NCI-H510A (cell line): ENCODE measurements around the gene FGF6.
"Not testable (repeated sequence)": the region's sequence is repeated elsewhere in the genome, so short reads cannot be mapped to it uniquely, and the experiment has no call there.

Experiments
- DNase-seq: peaks from one replicate; lab custom pipeline; 2025; lab: John Stamatoyannopoulos, UW

FGF6 gene

DNA sequence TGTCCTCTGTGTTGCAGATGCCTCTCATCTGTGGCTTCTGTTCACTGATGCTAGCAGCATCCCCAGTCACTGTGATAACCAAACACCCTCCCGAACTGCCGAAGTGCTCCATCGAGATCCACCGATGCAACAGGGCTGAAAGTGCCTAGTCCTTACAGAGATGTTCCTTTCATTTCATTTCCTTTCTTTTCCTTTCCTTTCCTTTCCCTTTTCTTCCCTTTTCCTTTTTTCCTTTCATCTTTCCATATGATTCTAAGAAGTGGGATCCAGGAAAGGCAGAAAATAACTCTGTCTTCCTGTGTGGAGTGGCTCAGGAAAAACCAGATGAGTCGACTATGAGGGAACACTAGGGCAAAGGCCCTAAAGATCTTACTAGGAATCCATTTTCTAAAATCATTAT, 26.7 kb downstream of the FGF6 start:
- no peak for DNase-seq

DNA sequence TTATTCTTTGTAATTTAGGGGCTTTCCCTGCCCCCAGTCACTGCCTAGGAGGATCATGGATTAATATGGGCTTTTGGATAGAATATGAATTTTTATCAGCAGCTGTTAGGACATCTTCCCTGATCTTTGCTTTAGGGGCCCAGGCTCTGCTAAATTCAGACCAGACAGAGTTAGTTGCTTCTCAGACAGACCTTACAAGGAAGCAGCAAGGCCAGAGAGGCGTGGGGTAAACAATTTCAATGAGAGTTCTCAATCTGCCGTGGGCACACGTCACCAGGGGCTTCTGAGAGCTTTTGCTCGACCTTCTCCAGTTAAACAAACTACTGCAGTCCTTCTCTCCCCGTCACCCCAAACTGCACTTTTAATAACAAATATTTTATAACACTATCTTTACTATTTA, 27.7 kb downstream of the FGF6 start:
- DNase-seq, result no peak

DNA sequence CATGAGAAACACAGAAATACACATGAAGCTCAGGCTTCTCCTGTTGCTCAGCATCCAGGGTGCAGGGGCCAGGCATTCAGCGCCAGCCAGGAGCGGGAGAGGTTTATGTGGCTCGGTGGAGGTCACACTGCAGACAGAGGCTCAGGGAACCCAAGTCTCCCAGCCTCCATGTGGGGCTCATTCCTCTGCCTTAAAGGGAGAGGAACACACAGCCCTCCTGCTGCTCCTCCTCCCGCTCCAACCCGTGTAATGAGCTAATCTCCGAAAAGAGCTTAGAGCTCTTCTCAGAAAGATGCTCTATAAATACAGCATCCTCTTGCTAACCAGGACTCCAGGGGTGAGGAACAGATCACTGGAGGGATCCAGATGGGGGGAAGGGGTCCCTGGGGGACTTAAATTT, 28.2 kb downstream of the FGF6 start:
- no peak for DNase-seq

DNA sequence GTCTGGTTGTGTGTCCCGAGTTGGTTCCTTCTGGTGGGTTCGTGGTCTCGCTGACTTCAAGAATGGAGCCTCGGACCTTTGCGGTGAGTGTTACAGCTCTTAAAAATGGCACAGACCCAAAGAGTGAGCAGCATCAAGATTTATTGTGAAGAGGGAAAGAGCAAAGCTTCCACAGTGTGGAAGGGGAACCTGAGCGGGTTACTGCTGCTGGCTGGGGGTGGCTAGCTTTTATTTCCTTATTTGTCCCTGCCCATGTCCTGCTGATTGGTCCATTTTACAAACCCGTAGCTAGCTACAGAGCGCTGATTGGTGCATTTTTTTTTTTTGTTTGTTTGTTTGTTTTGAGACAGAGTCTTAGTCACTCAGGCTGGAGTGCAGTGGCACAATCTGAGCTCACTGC, 29.3 kb downstream of the FGF6 start:
- DNase-seq, result no peak

GRCh38 chr12:4412465-4412864, 33.1 kb downstream of the FGF6 start:
- DNase-seq, result no peak

DNA sequence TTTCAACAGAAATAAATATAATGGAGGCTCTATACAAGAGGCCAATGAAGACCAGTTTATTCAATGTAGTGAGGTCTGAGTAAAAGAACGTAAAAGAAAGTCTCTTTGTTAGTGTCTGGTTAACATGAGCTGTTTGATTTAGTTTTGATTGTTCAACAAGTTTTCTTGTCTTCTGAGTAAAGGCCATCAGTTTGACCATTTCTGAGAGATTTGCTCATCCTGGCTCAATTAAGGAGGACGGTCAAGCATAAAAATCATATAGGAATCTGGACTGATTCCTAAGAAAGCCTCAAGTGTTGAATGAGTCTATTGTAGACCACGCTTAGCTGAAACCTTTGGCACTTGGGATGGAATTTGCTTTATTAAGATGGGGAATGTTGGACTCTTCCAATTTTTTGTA, 33.6 kb downstream of the FGF6 start:
- no peak for DNase-seq

- DNase-seq, result no peak
These were observed 38.5 kb downstream of the FGF6 start for GRCh38 chr12:4407136-4407535.

DNA sequence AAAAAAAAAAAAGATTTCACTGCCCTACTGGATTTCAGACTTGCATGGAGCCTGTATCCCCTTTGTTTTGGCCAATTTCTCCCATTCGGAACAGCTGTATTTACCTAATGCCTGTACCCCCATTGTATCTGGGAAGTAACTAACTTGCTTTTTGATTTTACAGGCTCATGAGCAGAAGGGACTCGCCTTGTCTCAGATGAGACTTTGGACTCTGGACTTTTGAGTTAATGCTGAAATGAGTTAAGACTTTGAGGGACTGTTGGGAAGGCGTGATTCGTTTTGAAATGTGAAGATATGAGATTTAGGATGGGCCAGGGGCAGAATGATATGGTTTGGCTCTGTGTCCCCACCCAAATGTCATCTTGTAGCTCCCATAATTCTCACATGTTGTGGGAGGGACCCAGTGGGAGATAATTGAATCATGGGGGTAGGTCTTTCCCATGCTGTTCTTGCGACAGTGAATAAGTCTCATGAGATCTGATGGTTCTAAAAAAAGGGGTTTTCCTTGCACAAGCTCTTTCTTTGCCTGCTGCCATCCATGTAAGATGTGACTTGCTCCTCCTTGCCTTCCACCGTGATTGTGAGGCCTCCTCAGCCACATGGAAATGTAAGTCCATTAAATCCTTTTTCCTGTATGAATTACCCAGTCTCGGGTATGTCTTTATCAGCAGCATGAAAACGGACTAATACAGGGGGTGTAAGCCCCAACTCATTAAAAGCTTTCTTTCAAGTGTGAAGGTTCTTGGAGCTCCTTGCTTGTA, 40.6 kb downstream of the FGF6 start:
- DNase-seq, result not testable (repeated sequence)

GRCh38 chr12:4402996-4403395, 42.6 kb downstream of the FGF6 start:
- DNase-seq, result no peak

DNA sequence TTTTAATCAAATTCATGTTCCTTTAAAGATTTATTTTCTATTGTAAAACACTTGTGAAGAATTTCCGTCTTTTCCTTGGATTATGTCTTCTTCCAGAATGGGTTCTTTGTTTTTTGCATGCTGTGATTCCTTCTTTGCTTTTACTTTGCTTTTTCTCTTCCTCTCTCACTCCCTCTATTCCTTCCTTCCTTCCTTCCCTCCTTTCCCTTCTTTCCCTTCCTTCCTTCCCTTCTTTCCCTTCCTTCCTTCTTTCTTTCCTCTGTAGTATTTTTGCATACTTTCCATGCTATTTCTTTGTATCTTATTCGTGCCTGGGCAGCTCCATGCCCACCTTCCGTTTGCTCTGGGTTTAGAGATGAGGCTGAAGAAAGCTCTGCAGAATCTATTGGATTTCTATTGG, 44.5 kb downstream of the FGF6 start:
- DNase-seq, result no peak

GRCh38 chr12:4395818-4396217, 49.8 kb downstream of the FGF6 start:
- DNase-seq, result no peak

DNA sequence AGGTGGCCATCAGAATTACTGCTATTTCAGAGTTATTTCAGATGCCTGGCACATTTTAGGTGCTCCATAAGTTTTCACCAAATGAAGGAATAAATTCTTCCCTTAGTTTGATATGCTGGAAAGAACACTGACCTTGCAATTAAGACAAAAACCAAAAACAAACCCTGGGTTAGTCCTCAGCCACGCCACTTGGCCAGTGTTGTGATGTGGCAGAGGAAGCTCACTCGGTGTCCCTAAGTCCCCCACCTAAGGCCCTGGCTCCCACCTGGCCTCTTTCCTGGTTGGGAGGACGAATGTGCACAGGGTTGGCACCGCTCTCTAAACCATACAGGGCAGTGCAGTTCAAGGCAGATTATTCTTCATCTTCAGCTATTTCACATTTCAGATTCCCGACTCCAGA, 52.4 kb downstream of the FGF6 start:
- DNase-seq, result no peak

GRCh38 chr12:4392223-4392742, 53.3 kb downstream of the FGF6 start:
- DNase-seq, result no peak

GRCh38 chr12:4388662-4389061, 57.0 kb downstream of the FGF6 start:
- DNase-seq, result no peak

GRCh38 chr12:4388032-4388431, 57.6 kb downstream of the FGF6 start:
- no peak for DNase-seq

- DNase-seq, result no peak
These were observed 58.0 kb downstream of the FGF6 start for GRCh38 chr12:4387607-4388006.

DNA sequence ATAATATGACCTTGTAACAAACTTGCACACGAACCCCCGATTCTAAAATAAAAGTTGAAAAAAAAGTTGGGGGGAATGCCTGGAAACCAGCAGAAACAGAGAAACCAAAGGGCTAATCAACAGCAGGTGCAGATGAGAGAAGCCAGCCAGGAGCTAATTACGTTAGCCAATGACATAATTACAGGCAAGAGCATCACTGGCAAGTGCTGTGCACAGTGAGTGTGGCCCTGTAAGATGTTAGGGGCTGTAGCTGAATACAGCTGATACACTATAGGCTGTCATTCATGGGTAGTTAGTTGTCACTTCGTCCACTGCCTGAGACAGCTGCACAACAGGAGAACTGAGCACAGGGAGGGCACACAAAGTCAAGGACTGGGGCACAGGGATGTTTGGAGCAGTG, 58.8 kb downstream of the FGF6 start:
- DNase-seq, result no peak
